Embryonic facial prominence (tissue), 1 donor: ENCODE measurements around the gene ATP2A1.
"Not testable (repeated sequence)": the region's sequence is repeated elsewhere in the genome, so short reads cannot be mapped to it uniquely, and the experiment has no call there.

Experiments
- DNase-seq: peaks from one replicate; pipeline ENCODE4 v3.0.0-alpha.2; 2016; ENCODE audit errors: extremely low spot score

ATP2A1 gene

GRCh38 chr16:28905800-28906372 is 27.6 kb downstream of the ATP2A1 start:
- no peak for DNase-seq

- DNase-seq, result no peak
Observed at GRCh38 chr16:28910086-28911031, 32.1 kb downstream of the ATP2A1 start.

GRCh38 chr16:28912558-28912957 is 34.3 kb downstream of the ATP2A1 start:
- DNase-seq, result no peak

DNA sequence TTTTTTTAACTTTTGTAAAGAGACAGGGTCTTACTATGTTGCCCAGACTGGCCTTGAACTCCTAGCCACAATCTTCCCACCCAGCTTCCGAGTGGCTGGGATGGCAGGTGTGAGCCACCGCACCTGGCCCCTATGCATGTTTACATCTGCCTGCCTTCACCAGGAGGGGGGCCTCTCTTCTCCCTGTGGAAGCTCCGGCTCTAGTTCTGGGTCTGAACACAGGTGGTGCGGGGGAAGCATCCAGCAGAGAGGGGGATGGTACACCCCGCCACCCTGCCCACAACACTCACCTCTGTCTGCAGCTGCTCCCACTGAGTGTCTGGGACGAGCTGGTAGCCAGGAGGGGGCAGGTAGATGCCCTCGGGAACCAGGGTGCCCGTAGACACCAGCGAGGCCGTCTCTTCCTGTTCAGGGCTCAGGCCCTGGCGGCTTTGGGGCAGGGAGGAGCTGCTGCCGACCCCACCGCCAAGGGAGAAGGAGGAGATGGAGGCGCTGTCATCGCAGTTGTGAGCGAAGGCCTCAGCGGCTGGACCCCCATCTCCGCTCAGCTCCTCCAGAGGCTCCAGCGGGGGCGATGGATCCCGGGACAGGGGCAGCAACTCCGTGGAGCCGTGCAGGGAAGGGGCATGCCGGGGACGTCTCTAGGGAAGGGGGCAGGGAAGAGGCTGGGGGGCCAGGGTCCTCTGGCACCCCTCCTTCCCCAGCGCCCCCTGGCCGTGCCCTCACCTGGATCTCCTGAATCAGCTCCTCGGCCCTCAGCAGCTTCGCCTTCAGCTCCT is 35.8 kb downstream of the ATP2A1 start:
- DNase-seq, result no peak

- DNase-seq, result no peak
Observed at GRCh38 chr16:28915181-28915580, 36.9 kb downstream of the ATP2A1 start.

DNA sequence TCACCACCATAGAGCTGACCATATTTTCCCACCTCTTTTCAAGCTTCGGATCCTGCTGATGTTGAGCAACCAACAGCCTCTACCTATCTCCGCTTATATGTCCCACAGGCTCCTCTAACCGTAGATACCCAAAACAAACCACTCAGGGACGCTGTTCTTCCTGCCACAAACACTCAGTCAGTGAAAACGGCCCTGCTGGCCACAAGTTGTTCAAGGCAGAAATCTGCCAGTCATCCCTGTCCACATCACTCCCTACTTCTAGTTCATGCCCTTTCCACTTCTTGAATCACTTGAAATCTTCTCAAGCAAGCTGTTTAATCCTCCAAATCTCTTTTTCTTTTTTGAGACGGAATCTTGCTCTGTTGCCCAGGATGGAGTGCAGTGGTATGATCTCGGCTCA is 38.8 kb downstream of the ATP2A1 start:
- DNase-seq, result no peak

DNA sequence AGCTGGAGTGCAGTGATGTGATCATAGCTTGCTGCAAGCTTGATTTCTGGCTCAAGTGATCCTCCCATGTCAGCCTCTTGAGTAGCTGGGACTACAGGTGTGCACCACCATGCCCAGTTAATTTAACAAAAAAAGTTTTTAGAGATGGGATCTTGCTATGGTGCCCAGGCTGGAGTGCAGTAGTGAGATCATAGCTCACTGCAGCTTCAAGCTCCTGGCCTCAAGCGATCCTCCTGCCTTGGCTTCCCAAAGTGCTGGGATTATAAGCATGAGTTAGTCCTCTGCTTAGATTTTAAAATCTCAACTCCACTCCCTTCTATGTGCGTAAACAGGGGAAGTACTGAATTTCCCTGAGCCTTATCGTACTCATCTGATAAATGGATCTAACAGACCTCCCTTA is 40.4 kb downstream of the ATP2A1 start:
- DNase-seq, result no peak

DNA sequence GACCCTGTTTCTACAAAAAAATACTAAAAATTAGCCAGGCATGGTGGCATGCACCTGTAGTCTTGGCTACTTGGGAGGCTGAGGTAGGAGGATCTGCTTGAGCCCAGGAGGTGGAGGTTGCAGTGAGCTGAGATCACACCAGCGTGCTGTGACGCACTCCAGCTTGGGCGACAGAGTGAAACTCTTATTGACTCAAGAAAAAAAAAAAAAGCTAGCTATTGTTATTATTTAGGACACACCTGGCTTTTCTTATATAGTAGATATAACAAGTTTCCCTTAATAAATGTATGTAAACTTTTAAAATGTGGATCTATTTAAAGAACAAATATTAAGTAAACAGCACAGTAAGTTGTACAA is 44.9 kb downstream of the ATP2A1 start:
- no peak for DNase-seq

- DNase-seq, result no peak
Observed at GRCh38 chr16:28923652-28924398, 45.5 kb downstream of the ATP2A1 start.

DNA sequence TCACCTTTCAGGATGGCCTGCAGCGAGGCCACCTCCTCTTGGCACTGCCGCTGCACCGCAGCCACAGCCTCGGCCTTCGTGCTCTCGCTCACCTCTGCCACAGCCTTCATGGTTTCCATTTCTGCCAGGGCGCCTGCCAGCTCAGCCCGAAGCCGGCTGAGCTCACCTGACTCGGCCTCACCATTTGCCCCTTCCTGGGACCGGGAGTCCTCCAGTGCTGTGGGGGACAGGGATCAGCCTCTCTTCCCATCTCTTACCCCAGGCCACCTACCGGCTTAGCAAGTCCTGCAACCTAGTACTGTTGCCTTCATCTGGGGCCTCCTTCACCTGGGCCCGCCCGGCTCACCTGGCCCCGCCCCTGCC is 46.1 kb downstream of the ATP2A1 start:
- DNase-seq, result no peak

DNA sequence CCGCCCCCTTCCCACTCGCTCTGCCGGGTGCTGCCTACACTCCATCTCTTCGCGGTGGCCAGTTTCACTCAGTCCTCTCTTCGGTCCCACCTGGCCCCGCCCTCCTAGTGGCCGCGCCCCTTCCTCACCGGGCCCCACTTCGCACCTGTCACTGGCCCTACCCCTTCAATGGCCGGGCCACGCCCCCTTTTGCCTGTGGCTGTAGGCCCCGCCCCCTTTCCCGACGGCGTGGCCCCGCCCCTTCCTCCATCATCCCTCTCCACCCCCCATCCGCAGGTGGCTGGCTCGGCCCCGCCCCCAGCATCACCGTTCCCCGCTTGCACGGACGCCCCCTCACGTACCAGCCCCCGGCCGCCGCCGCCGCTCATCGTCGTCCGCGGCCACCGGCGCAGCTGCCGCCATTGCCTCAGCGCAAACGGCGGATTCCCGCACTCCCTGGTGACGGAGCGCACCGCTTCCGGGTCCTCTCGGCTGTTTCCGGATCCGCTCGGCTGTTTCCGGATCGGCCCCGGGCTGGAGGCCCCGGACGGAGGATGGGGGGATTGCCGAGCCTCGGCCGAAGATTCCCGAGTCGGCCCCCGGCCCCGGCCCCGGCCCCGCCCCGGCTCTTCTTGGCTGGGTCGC is 46.6 kb downstream of the ATP2A1 start, which contains the start of gene RABEP2:
Gene RABEP2, minus strand, starts transcription at position 477 of the 624 bp plus-strand sequence. Its CDS starts 75 bp downstream, at position 402.
- DNase-seq, result peak; percentile 81

DNA sequence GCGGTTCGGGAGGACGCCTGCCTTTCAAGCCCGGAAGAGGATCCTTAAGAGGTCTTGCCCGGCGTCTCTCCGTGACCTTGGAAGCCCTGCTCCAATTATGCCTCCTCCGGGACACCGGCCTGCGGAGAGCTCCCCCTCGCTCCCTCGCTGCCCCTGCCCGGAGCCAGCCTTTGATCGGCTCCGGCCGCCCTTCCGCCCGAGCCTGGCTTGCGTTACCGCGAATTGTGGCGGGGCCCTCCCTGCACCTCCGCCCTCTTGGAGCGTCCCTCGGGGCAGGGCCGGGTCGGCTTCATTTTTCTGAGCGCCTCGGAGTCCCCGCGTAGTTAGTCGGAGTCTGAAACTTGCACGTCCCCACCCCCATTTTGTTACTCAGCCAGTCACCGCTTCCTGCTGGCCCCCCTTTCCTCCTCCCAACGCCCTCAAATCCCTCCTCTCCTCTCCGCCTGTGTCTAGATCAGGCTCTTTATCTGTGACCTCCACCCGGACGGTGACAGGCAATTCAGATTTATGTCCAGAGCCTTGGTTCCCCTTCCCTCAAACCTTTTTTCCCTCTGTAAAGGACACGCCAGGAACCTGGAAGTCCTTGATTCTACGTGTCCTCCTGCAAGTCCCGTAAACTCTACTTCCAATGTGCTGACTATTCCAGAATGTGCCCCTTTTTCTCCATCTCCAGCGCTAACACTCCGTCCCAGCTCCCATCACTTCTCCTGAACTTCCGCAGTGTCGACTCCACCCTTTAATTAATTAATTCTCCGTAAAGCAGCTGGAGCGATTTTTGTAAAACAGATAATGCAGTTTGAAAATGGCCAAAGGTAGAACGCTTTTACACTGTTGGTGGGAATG is 47.3 kb downstream of the ATP2A1 start:
- peak; percentile 82 for DNase-seq

GRCh38 chr16:28926284-28926683 is 48.0 kb downstream of the ATP2A1 start:
- DNase-seq, result not testable (repeated sequence)

DNA sequence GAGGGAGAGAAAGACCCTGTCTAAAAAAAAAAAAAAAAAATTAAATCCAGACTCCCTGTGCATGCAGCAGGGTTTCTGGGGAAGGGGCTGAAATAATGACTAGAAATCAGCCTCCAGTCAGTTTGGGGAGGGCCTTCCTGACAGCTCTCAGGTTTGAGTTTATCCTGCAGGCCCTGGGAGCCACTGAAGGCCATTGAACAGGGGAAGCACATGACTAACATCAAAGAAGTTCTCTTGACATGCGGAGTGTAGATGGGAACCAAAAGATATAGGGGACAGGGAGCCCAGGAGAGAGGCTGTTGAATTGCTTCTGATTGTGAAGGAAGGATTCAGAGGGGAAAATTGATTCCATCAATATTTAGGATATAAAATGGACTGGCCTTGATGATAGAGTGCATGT is 49.5 kb downstream of the ATP2A1 start:
- no peak for DNase-seq

- no peak for DNase-seq
Observed at GRCh38 chr16:28930203-28930602, 51.9 kb downstream of the ATP2A1 start.

GRCh38 chr16:28930652-28931051 is 52.4 kb downstream of the ATP2A1 start:
- no peak for DNase-seq

- no peak for DNase-seq
Observed at GRCh38 chr16:28931801-28932225, 53.5 kb downstream of the ATP2A1 start, which contains the start of gene CD19. Gene CD19, plus strand, starts transcription at chr16:28931971. Its CDS starts 30 bp downstream, at chr16:28932001.

GRCh38 chr16:28932339-28933141 is 54.3 kb downstream of the ATP2A1 start:
- no peak for DNase-seq

- no peak for DNase-seq
Observed at GRCh38 chr16:28933171-28933570, 54.9 kb downstream of the ATP2A1 start.
